T-helper 17 cell (primary cell): ENCODE results near the gene CXXC1. TPM values are rescaled to one million over a fixed set of nuclear protein-coding genes. Genes with fewer than 3 reads are reported as not detected.

Experiments
- ATAC-seq: fragments of 150-1000 bp; cut with Tn5 transposase; 2 replicates; pipeline ENCODE4 v1.10.0; 2021; ENCODE audit warnings: mild to moderate bottlenecking, moderate library complexity
- DNase-seq, 3 donors: peaks; one replicate each; pipeline versions ENCODE4 v3.0.0 to v3.0.0-alpha.2; 2020 to 2021
- H3K9me3 ChIP-seq: one replicate; pipeline ENCODE4 v1.7.0; 2013; ENCODE audit warnings: low read length, mild to moderate bottlenecking; ENCODE audit not compliant: control insufficient read depth, poor library complexity, severe bottlenecking
- H3K27ac Mint-ChIP-seq: one replicate; pipeline ENCODE4 v1.8.0; 2022; ENCODE audit warnings: mild to moderate bottlenecking, moderate library complexity, mixed read lengths
- H3K27me3 Mint-ChIP-seq: one replicate; pipeline ENCODE4 v1.8.0; 2022; ENCODE audit warnings: mixed read lengths
- H3K36me3 Mint-ChIP-seq: one replicate; pipeline ENCODE4 v1.8.0; 2022; ENCODE audit warnings: low read depth, mixed read lengths
- H3K4me1 Mint-ChIP-seq: one replicate; pipeline ENCODE4 v1.8.0; 2022; ENCODE audit warnings: mild to moderate bottlenecking, mixed read lengths
- H3K4me3 Mint-ChIP-seq: one replicate; pipeline ENCODE4 v1.8.0; 2022; ENCODE audit warnings: mild to moderate bottlenecking, moderate library complexity, mixed read lengths
- total RNA-seq, 4 donors: library from RNA in 2 of 4; stranded (reverse) in 2 of 4; gene quantifications; one replicate each; pipeline ENCODE4 v1.2.3 and lab custom pipeline; 2022 to 2026

The CXXC1 gene
- total RNA-seq, 2 donors from 2014 or later: 118 to 129 TPM

GRCh38 chr18:50240080-50240563, 47.4 kb downstream of the CXXC1 start:
- H3K36me3 Mint-ChIP-seq: no peaks in the 10 kb centered on the region
- ATAC-seq: no peak

GRCh38 chr18:50232419-50232818, 55.1 kb downstream of the CXXC1 start:
- Mint-ChIP-seq H3K27ac (no peak overlapping the region), H3K36me3 (peaks cover 3% of the 10 kb centered on the region)

More at GRCh38 chr18:50240080-50240563, 47.4 kb downstream of the CXXC1 start:
- no peak overlapping the region for H3K27ac Mint-ChIP-seq
- no peak for DNase-seq
- no peak overlapping the region for H3K4me3 Mint-ChIP-seq
- peaks cover under 1% of the 10 kb centered on the region for H3K27me3 Mint-ChIP-seq
- no peaks in the 10 kb centered on the region for H3K4me1 Mint-ChIP-seq
- H3K9me3 ChIP-seq: no peaks in the 10 kb centered on the region

More at GRCh38 chr18:50232419-50232818, 55.1 kb downstream of the CXXC1 start:
- Mint-ChIP-seq H3K27me3 (peaks cover 46% of the 10 kb centered on the region), H3K4me1 (peaks cover 4% of the 10 kb centered on the region), H3K4me3 (no peak overlapping the region)
- H3K9me3 ChIP-seq: no peaks in the 10 kb centered on the region
- no peak for ATAC-seq
- no peak for DNase-seq

Other genes starting within 250 kb of the CXXC1 start
- gene MYO5B, start 92.5 kb downstream of the CXXC1 start, total RNA-seq: under 1 TPM in 1 of 2 donors, not detected in 1; 0.12 TPM
- under 1 TPM; 0.42 to 0.70 TPM for gene CFAP53, start 21.2 kb downstream of the CXXC1 start, total RNA-seq
- gene MBD1, start 6.2 kb downstream of the CXXC1 start, total RNA-seq: 10 to 100 TPM; 88.9 to 89.1 TPM
- gene SKA1, start 87.4 kb upstream of the CXXC1 start, total RNA-seq: under 1 TPM; 0.27 to 0.39 TPM